GM18519 (cell line): Measurements from ENCODE around the gene CD207.
"Not testable (repeated sequence)": the region's sequence is repeated elsewhere in the genome, so short reads cannot be mapped to it uniquely, and the experiment has no call there.

Source experiments
- ATAC-seq: cut with Tn5 transposase; IDR thresholded peaks from one replicate; pipeline ENCODE4 v1.9.1; 2021; ENCODE audit warnings: mild to moderate bottlenecking, moderate library complexity; ENCODE audit not compliant: unreplicated experiment, low FRiP score

CD207 gene

GRCh38 chr2:70829916-70830315 lies 5.7 kb downstream of the CD207 start:
- no peak for ATAC-seq

DNA sequence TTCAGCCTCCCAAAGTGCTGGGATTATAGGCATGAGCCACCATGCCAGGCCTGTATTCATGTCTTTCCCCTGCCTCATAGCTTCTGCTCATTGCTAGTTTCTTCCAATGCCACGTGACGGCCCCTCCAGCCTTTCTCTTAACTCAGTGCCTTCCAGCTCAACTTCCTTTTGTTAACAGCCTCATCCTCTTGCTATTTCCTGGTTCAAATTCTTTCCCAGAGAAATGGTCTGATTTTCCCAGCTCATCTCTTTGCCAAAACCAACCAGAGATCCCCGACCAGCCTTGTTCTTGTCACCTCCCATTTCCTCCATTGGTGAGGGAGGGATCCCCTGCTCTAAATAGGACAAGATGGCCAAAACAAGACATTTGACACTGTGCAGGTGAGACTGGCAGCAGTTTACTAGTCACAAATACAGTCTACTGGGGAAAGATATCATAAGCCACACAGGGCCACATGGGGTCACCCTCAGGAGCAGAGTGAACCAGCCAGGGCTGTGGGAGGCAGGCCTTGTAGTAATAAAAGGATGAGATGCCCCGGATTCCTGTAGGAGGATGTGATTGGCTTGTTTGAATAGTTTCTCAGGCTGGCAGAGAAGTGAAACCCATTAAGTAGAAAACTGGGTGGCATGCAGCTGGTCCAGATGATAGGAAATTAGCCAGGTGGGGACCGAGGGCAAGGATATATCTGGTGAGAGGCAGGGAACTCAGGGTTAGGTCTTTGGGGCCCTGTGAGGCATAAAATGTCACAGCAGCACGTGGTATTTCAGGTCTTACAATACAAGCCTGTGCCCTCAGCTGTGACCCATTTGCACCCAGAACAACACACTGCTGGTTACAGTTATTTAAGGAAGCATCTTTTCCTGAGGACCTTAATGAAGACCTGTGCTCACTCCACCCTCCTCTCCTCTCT lies 6.4 kb downstream of the CD207 start:
- ATAC-seq = no peak

DNA sequence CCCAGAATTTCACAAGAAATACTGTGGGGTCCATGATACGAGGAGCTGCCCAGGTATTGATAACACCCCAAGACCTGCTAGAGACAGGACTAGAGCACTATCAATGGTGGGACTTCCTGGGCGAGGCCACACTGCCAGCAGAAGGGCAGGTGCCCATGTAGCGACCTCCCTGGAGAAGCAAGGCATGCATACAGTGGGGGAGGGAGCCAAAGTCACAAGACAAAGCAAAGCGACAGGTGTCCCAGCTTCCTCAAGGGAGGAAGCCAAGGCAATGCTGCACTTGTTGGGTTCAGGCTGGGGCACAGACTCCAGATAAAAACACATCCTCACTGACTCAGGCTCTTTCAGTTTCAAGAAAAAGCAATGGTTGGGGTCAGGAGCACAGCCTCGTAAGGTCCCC lies 7.5 kb downstream of the CD207 start:
- no peak for ATAC-seq

- no peak for ATAC-seq
These were observed 8.2 kb downstream of the CD207 start for GRCh38 chr2:70827388-70827787.

GRCh38 chr2:70826696-70827350 lies 8.8 kb downstream of the CD207 start:
- no peak for ATAC-seq

GRCh38 chr2:70823249-70823648 lies 12.4 kb downstream of the CD207 start:
- ATAC-seq = no peak

DNA sequence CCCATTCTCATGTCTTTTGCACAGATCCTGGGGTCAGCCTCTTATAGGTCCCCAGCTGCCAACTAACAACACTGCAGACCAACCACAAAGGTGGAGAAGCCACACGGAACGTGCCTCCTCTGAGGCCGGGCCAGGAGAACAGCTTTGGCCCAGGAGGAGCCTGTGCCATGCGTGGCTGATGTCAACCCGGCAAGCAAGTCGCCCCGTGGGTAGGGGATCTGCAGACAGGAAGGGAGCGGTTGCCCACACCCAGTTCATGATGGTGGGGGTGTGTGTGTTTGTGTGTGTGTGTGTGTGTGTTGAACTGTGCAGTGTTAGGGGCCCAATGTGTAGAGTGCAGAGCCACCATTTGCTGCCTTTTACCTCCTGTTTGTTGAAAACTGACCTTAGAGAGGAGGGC lies 12.8 kb downstream of the CD207 start:
- ATAC-seq = no peak

DNA sequence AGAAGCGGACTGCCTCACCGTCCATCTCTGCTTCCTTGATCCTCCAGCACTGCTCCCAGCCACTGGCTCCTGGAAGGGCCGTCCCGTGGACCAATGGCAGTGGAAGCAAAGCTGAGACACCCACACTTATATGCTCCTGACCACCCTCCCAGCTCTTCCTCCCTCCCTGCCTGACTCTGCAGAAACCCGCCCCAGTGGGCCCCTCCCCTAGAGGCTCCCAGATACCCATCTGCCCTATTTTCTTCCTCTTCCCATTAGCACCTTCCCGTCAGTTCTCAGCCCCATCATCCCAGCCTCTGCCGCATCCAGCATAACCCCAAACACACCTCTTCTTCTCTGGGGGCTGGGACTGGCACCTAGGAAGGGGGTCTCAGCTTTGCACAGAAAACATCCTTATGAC lies 15.1 kb downstream of the CD207 start, which contains the start of gene CLEC4F:
TSS of gene CLEC4F (minus strand) at position 101 of the 400 bp plus-strand sequence. CDS start at position 25, 76 bp downstream.
- no peak for ATAC-seq

DNA sequence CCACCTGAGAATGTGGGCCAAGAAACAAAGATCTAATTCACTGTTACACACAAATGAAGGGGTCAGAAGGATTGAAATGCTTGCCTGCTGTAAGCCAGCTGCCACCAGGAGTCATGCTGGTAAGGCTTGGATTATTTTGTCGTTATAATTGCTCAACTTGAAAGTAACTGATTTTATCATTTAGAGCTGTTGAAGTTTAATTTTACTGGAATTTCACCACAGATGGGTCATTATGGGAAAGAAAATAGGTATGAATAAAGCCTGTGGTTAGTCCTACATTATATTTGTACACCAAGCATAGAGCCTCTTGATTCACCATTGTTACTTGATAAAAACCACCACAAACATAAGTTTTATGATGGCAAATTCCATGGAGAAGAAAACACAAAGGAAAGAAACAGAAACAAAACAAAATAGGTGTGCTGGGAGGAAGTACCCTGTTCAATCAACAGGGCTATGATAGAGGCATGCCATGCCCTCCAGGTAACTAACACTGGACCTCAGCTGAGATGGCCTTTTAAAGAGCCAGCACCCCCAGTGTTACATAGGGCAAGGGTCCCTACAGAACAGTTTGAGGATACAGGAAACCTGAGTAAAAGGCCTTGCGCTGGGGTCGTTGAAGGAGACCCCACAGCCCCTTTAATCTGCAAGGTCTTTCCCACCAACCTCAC lies 18.2 kb downstream of the CD207 start:
- ATAC-seq = no peak

- no peak for ATAC-seq
These were observed 18.9 kb downstream of the CD207 start for GRCh38 chr2:70816726-70817125.

GRCh38 chr2:70808983-70809958 lies 26.3 kb downstream of the CD207 start:
- no peak for ATAC-seq

DNA sequence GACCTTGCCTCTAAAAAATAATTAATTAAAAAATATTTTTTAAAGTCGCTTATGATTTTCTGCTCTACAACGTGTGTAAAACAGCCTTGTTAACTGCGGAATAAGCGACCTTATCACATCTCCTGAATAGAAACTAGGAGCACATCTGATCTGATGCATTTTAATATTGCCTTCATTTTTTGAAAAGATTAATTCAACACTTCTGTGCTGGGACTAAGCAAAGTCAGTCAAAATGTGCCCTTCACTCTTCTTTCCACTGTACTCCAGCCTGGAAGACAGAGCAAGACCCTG lies 27.8 kb downstream of the CD207 start:
- ATAC-seq = no peak

DNA sequence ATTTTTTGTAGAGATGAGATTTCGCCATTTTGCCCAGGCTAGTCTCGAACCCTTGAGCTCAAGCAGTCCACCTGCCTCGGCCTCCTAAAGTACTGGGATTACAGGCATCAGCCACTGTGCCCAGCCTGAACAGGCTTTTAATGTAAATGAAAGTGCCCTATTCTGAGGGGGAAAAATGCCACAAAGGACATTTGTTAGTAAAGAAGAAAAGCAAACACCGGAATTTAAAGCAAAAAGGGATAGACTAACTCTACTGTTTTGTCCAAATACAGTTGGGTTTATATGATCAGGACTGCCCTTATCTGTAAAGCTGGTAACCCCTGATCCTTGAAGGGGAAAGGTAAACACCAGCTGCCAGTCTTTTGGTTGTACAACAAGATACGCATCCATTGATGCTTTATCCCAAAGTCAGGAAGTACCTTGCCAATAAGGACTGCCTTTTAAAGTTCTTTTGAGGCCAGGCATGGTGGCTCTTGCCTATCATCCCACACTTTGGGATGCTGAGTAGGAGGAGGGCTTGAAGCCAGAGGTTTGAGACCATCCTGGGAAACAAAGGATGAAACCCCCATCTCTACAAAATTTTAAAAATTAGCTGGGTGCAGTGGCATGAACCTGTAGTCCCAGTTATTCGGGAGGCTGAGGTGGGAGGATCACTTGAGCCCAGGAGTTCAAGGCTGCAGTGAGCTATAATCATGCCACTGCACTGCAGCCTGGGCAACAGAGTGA lies 28.4 kb downstream of the CD207 start:
- ATAC-seq = no peak

GRCh38 chr2:70806620-70807019 lies 29.0 kb downstream of the CD207 start:
- ATAC-seq = no peak

DNA sequence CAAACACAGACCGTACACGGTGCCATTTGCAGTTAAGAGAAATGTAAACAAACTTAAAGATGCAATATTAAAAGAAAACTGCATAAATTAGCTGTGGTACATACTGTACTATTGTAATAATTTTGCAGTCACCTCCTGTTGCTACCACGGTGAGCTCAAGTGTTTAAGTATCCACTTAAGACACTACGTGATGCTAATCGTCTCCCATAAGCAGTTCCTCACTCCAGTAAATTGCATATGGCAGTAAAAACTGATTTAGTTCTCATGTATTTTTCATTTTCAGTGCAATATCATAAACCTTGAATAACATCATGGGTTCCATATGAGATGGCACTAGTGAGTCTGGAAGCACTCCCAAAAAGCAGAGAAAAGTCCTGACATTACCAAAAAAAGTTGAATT lies 29.6 kb downstream of the CD207 start:
- no peak for ATAC-seq

- no peak for ATAC-seq
These were observed 33.9 kb downstream of the CD207 start for GRCh38 chr2:70801607-70802263.

DNA sequence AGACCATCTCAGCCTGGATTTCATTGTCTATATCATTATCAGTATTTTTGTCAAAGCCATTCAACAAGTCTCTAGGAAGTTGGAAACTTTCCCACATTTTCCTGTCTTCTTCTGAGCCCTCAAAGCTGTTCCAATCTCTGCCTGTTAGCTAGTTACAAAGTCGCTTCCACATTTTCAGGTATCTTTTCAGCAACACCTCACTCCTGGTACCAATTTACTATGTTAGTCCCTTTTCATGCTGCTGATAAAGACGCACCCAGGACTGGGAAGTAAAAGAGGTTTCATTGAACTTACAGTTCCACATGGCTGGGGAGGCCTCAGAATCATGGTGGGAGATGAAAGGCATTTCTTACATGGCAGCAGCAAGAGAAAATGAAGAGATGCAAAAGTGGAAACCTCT lies 35.9 kb downstream of the CD207 start:
- ATAC-seq = no peak

DNA sequence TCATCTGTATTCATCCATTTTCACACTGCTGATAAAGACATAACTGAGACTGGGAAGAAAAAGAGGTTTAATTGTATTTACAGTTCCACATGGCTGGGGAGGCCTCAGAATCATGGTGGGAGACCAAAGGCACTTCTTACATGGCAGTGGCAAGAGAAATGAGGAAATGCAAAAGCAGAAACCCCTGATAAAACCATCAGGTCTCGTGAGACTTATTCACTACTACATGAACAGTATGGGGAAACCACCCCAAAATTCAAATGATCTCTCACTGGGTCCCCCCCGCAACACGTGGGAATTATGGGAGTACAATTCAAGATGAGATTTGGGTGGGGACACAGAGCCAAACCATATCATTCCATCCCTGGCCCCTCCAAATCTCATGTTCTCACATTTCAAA lies 37.6 kb downstream of the CD207 start:
- ATAC-seq = not testable (repeated sequence)

- ATAC-seq = no peak
These were observed 38.1 kb downstream of the CD207 start for GRCh38 chr2:70797506-70797905.
